Effector CD8-positive, alpha-beta T cell (primary cell): Measurements from ENCODE around the gene PHTF1.

Source experiments
- DNase-seq: peaks from one replicate; lab custom pipeline; 2025; lab: John Stamatoyannopoulos, UW
- total RNA-seq, 4 experiments: gene quantifications; one replicate each; lab custom pipeline; 2026; lab: John Stamatoyannopoulos, UW

PHTF1 gene
- 28.6 to 39.1 (median 34.3) reads per million in 4 experiments for total RNA-seq

GRCh38 chr1:113759333-113760101 lies at the start of gene PHTF1:
PHTF1 (minus strand) TSS chr1:113759486; CDS start chr1:113758703, 783 bp downstream.
- DNase-seq: no peak

GRCh38 chr1:113808450-113809195 lies 49.3 kb upstream of the PHTF1 start:
- no peak for DNase-seq

- DNase-seq: no peak
These were observed 46.4 kb upstream of the PHTF1 start for GRCh38 chr1:113805639-113806038.

GRCh38 chr1:113805256-113805531 lies 45.9 kb upstream of the PHTF1 start:
- no peak for DNase-seq

GRCh38 chr1:113804421-113805255 lies 45.4 kb upstream of the PHTF1 start:
- no peak for DNase-seq

GRCh38 chr1:113802367-113803007 lies 43.2 kb upstream of the PHTF1 start:
- DNase-seq: no peak

- DNase-seq: no peak
These were observed 41.2 kb upstream of the PHTF1 start for GRCh38 chr1:113800487-113800886.

- DNase-seq: no peak
These were observed 38.2 kb upstream of the PHTF1 start for GRCh38 chr1:113797472-113797871.

- no peak for DNase-seq
These were observed 34.9 kb upstream of the PHTF1 start for GRCh38 chr1:113793878-113794834.

GRCh38 chr1:113792986-113793385 lies 33.7 kb upstream of the PHTF1 start:
- no peak for DNase-seq

- no peak for DNase-seq
These were observed 33.2 kb upstream of the PHTF1 start for GRCh38 chr1:113792471-113792870.

GRCh38 chr1:113788802-113789201 lies 29.5 kb upstream of the PHTF1 start:
- no peak for DNase-seq

GRCh38 chr1:113787663-113788062 lies 28.4 kb upstream of the PHTF1 start:
- DNase-seq: no peak

GRCh38 chr1:113786069-113786468 lies 26.8 kb upstream of the PHTF1 start:
- no peak for DNase-seq

- DNase-seq: no peak
These were observed 25.0 kb upstream of the PHTF1 start for GRCh38 chr1:113784104-113784779.

GRCh38 chr1:113783254-113784103 lies 24.2 kb upstream of the PHTF1 start:
- no peak for DNase-seq

GRCh38 chr1:113782406-113782805 lies 23.1 kb upstream of the PHTF1 start:
- DNase-seq: no peak

GRCh38 chr1:113780374-113781146 lies 21.3 kb upstream of the PHTF1 start:
- DNase-seq: no peak

GRCh38 chr1:113779542-113779941 lies 20.3 kb upstream of the PHTF1 start:
- no peak for DNase-seq
